Measurements from ENCODE around the gene GAS7.

GAS7 gene

DNA sequence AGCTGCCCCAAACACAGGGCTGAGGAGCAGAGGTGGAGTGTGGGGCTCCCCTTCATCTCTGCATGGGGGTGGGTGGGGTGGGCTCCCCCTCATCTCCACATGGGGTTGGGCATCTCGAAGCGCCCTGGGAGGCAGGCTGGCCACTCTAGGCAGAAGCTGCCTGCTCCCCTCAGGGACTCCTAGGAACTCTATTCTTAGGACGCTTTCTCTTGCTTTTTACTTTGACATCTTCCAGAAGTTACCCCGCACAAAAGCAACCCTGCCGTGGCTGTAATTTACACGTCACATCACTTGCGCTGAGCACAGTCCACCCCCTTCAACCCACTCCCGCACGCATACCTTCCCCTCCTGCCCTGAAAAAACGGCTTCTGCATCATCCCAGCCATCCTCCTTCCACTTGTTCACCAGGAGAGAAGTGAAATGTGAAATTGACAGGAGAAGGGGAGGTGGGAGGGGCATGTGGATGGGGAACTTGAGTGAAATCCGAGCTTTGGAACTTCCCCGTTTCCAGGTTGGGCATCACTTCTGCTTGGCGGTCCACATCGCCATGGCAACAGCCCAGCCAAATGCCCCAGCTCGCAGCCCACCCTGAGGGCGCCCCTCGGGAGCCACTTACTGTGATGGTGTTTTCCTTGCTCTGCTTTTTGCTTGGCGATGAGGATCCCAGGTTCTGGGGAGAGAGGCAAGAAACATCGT is 239.7 kb downstream of the GAS7 start:
- no CpG with 5 or more reads among the region's 19 CpGs for WGBS (ENCODE audit: extremely low coverage, insufficient coverage, insufficient read length)
- Histone ChIP-seq H3K9me3 (ENCODE audit: insufficient read depth, low read depth, low read length) (peaks cover 5% of the 10 kb centered on the region), H3K4me1 (ENCODE audit: control insufficient read depth in 1 of 2, insufficient read depth in 2 of 2, low read length in 2 of 2) (peaks cover 6 to 13% of the 10 kb centered on the region in 2 experiments), H4K12ac (ENCODE audit: low read depth, low read length) (no peak overlapping the region), H3K79me1 (ENCODE audit: low read length) (no peaks in the 10 kb centered on the region), H2AFZ (ENCODE audit: insufficient read depth, low read length, poor library complexity) (no peak overlapping the region), H3K4ac (ENCODE audit: low read depth, low read length) (no peak overlapping the region), H3K23ac (ENCODE audit: low read length) (no peak overlapping the region), H2AK5ac (ENCODE audit: low read length) (no peak overlapping the region), H3K4me3 (ENCODE audit: low read depth, low read length) (no peak overlapping the region), H2BK5ac (ENCODE audit: low read depth, low read length, poor library complexity) (no peak overlapping the region), H3K14ac (ENCODE audit: low read length) (no peak overlapping the region), H4K91ac (ENCODE audit: low read depth, low read length) (no peak overlapping the region), H3K79me2 (ENCODE audit: control insufficient read depth, insufficient read depth, low read length, poor library complexity) (no peaks in the 10 kb centered on the region), H3K4me2 (ENCODE audit: low read length) (peak overlapping the region; percentile 31), H3K27ac (ENCODE audit: low read depth, low read length) (no peak overlapping the region), H2BK12ac (ENCODE audit: low read length) (no peak overlapping the region), H4K8ac (ENCODE audit: low read depth, low read length) (no peak overlapping the region), H3K18ac (ENCODE audit: low read length) (no peak overlapping the region), H2BK120ac (ENCODE audit: insufficient read depth, low read length, poor library complexity) (no peak overlapping the region), H3K36me3 (ENCODE audit: control insufficient read depth in 1 of 2, insufficient read depth in 2 of 2, low read length in 2 of 2) (peaks cover 0 to 2% of the 10 kb centered on the region in 2 experiments), H3K9ac (ENCODE audit: low read length) (no peak overlapping the region), H3K27me3 (ENCODE audit: insufficient read depth, low read length) (no peaks in the 10 kb centered on the region)
- DNase-seq: no peak

DNA sequence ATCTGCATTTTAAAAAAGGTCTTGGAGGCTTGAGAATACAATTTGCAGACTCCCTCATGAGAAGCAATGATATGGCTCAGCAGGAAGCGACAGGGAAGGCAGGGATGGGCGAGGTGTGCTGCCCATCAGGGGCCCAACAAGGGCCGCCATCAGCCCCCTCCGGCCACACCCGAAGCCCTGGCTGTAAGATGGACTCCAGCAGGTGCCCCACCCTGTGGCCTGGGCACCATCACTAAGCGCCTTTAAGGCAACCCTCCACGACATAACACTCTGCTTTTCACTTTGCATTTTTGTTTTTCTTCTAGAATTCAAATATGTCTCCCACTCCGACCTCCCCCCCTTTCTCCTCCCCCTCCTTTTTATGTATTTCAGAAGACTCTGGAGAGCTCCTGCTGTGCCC is 241.2 kb downstream of the GAS7 start:
- Histone ChIP-seq H2BK12ac (ENCODE audit: low read length) (no peak overlapping the region), H4K8ac (ENCODE audit: low read depth, low read length) (no peak overlapping the region), H3K36me3 (ENCODE audit: control insufficient read depth in 1 of 2, insufficient read depth in 2 of 2, low read length in 2 of 2) (peaks cover 0 to 2% of the 10 kb centered on the region in 2 experiments), H2BK120ac (ENCODE audit: insufficient read depth, low read length, poor library complexity) (no peak overlapping the region), H2AFZ (ENCODE audit: insufficient read depth, low read length, poor library complexity) (no peak overlapping the region), H3K4me1 (ENCODE audit: control insufficient read depth in 1 of 2, insufficient read depth in 2 of 2, low read length in 2 of 2) (peaks cover 6 to 13% of the 10 kb centered on the region in 2 experiments), H2AK5ac (ENCODE audit: low read length) (no peak overlapping the region), H3K9me3 (ENCODE audit: insufficient read depth, low read depth, low read length) (peaks cover 5% of the 10 kb centered on the region), H3K27me3 (ENCODE audit: insufficient read depth, low read length) (no peaks in the 10 kb centered on the region), H3K14ac (ENCODE audit: low read length) (no peak overlapping the region), H3K23ac (ENCODE audit: low read length) (no peak overlapping the region), H3K18ac (ENCODE audit: low read length) (no peak overlapping the region), H3K79me1 (ENCODE audit: low read length) (no peaks in the 10 kb centered on the region), H3K4me2 (ENCODE audit: low read length) (no peak overlapping the region), H4K12ac (ENCODE audit: low read depth, low read length) (no peak overlapping the region), H3K27ac (ENCODE audit: low read depth, low read length) (no peak overlapping the region), H3K4ac (ENCODE audit: low read depth, low read length) (no peak overlapping the region), H3K4me3 (ENCODE audit: low read depth, low read length) (no peak overlapping the region), H4K91ac (ENCODE audit: low read depth, low read length) (no peak overlapping the region), H2BK5ac (ENCODE audit: low read depth, low read length, poor library complexity) (no peak overlapping the region), H3K79me2 (ENCODE audit: control insufficient read depth, insufficient read depth, low read length, poor library complexity) (no peaks in the 10 kb centered on the region), H3K9ac (ENCODE audit: low read length) (no peak overlapping the region)
- no peak for DNase-seq
- WGBS (ENCODE audit: extremely low coverage, insufficient coverage, insufficient read length): no CpG with 5 or more reads among the region's 8 CpGs

DNA sequence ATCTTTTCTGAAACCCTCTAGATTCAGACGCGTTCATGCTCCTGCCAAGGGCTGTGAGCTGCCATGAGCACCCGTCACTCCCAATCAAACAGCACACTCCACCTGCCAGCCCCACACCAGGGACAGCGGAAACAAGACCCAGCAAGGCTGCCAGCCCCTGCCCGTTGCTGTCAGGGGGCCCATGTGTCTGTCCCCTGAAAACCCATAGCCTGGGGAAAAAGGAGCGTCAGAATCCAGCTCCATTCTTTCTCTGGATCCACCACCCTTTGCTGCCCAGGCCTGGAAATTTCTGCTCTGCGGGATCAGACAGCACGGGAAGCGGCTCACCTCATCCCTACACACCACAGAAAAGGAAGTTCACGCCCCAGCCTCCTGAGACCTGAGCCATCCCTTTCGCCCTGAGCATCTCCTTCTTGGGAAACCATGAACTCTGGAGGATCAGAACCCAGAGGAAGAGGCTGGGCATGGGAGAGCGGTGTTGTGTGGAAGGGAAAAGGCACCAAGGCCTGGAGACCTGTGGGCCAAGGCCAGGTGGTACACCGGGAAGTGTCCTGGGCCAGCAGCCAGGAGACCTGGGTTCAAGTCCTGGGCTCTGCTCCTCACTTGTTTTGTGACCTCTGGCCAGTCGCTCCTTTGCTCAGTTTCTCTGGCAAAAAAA is 241.8 kb downstream of the GAS7 start:
- DNase-seq: no peak

DNA sequence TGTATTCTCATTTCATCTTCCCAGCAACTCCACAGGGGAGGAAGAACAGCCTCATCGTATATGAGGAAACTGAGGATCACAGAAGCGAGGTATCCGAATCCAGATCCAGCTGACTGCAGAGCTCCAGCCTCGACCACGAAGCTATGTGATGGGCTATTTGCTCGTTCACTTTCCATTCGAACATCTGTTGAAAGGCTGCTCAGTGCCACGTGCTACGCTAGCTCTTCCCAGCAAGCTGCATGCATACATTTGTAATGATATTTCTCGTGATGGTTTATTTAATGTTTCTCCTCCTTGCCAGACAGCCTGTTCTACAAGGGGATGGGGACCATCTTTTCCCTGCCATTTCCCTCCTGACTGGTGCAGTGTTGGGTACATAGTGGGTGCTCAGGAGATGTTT is 244.9 kb downstream of the GAS7 start:
- H3K14ac ChIP-seq (ENCODE audit: low read length): no peak overlapping the region
- no peak overlapping the region for H4K12ac ChIP-seq (ENCODE audit: low read depth, low read length)
- no peaks in the 10 kb centered on the region for H3K79me1 ChIP-seq (ENCODE audit: low read length)
- H3K23ac ChIP-seq (ENCODE audit: low read length): no peak overlapping the region
- H3K27ac ChIP-seq (ENCODE audit: low read depth, low read length): no peak overlapping the region
- H3K79me2 ChIP-seq (ENCODE audit: control insufficient read depth, insufficient read depth, low read length, poor library complexity): no peaks in the 10 kb centered on the region
- peaks cover 5% of the 10 kb centered on the region for H3K9me3 ChIP-seq (ENCODE audit: insufficient read depth, low read depth, low read length)
- H2BK5ac ChIP-seq (ENCODE audit: low read depth, low read length, poor library complexity): no peak overlapping the region
- DNase-seq: no peak
- H3K36me3 ChIP-seq (ENCODE audit: control insufficient read depth in 1 of 2, insufficient read depth in 2 of 2, low read length in 2 of 2): peaks cover 0 to 2% of the 10 kb centered on the region in 2 experiments
- no peak overlapping the region for H2BK120ac ChIP-seq (ENCODE audit: insufficient read depth, low read length, poor library complexity)
- H3K9ac ChIP-seq (ENCODE audit: low read length): no peak overlapping the region
- H3K4ac ChIP-seq (ENCODE audit: low read depth, low read length): no peak overlapping the region
- H2AK5ac ChIP-seq (ENCODE audit: low read length): no peak overlapping the region
- H3K4me3 ChIP-seq (ENCODE audit: low read depth, low read length): no peak overlapping the region
- H3K4me2 ChIP-seq (ENCODE audit: low read length): no peak overlapping the region
- no peaks in the 10 kb centered on the region for H3K27me3 ChIP-seq (ENCODE audit: insufficient read depth, low read length)
- no peak overlapping the region for H4K91ac ChIP-seq (ENCODE audit: low read depth, low read length)
- no peak overlapping the region for H3K18ac ChIP-seq (ENCODE audit: low read length)
- no CpG with 5 or more reads among the region's 10 CpGs for WGBS (ENCODE audit: extremely low coverage, insufficient coverage, insufficient read length)
- no peak overlapping the region for H2BK12ac ChIP-seq (ENCODE audit: low read length)
- no peak overlapping the region for H2AFZ ChIP-seq (ENCODE audit: insufficient read depth, low read length, poor library complexity)
- H4K8ac ChIP-seq (ENCODE audit: low read depth, low read length): no peak overlapping the region
- H3K4me1 ChIP-seq (ENCODE audit: control insufficient read depth in 1 of 2, insufficient read depth in 2 of 2, low read length in 2 of 2): peaks cover 6 to 11% of the 10 kb centered on the region in 2 experiments

More for the DNA sequence above, 241.8 kb downstream of the GAS7 start:
- Histone ChIP-seq H3K9me3 (ENCODE audit: insufficient read depth, low read depth, low read length) (peaks cover 5% of the 10 kb centered on the region), H4K8ac (ENCODE audit: low read depth, low read length) (no peak overlapping the region), H2AFZ (ENCODE audit: insufficient read depth, low read length, poor library complexity) (no peak overlapping the region), H3K27me3 (ENCODE audit: insufficient read depth, low read length) (no peaks in the 10 kb centered on the region), H2BK12ac (ENCODE audit: low read length) (no peak overlapping the region), H2BK5ac (ENCODE audit: low read depth, low read length, poor library complexity) (no peak overlapping the region), H3K79me2 (ENCODE audit: control insufficient read depth, insufficient read depth, low read length, poor library complexity) (no peaks in the 10 kb centered on the region), H4K12ac (ENCODE audit: low read depth, low read length) (no peak overlapping the region), H3K79me1 (ENCODE audit: low read length) (no peaks in the 10 kb centered on the region), H2BK120ac (ENCODE audit: insufficient read depth, low read length, poor library complexity) (no peak overlapping the region), H3K14ac (ENCODE audit: low read length) (no peak overlapping the region), H3K18ac (ENCODE audit: low read length) (no peak overlapping the region), H3K9ac (ENCODE audit: low read length) (no peak overlapping the region), H3K36me3 (ENCODE audit: control insufficient read depth in 1 of 2, insufficient read depth in 2 of 2, low read length in 2 of 2) (peaks cover 0 to 2% of the 10 kb centered on the region in 2 experiments), H3K4me3 (ENCODE audit: low read depth, low read length) (peak overlapping the region; percentile 21), H3K23ac (ENCODE audit: low read length) (no peak overlapping the region), H2AK5ac (ENCODE audit: low read length) (no peak overlapping the region), H4K91ac (ENCODE audit: low read depth, low read length) (no peak overlapping the region), H3K4me2 (ENCODE audit: low read length) (no peak overlapping the region), H3K4ac (ENCODE audit: low read depth, low read length) (no peak overlapping the region), H3K27ac (ENCODE audit: low read depth, low read length) (no peak overlapping the region), H3K4me1 (ENCODE audit: control insufficient read depth in 1 of 2, insufficient read depth in 2 of 2, low read length in 2 of 2) (peaks cover 6 to 13% of the 10 kb centered on the region in 2 experiments)
- no CpG with 5 or more reads among the region's 14 CpGs for WGBS (ENCODE audit: extremely low coverage, insufficient coverage, insufficient read length)

Measured in trophoblast cell (in vitro differentiated cells and primary cell).